Stimulated activated CD4-positive, alpha-beta T cell treated with anti-CD3 and anti-CD28 coated beads, Interleukin-1b, Interleukin-23, amount 100 ng/mL, for 1 hour (primary cell): Measurements from ENCODE around the gene PIP4K2A.
"Not testable (repeated sequence)": the region's sequence is repeated elsewhere in the genome, so short reads cannot be mapped to it uniquely, and the experiment has no call there.

Experiments used
- DNase-seq, 2 donors: peaks; one replicate each; pipeline ENCODE4 v3.0.0-alpha.2; 2020; ENCODE audit warnings: low read depth in 2 of 2

Gene PIP4K2A

DNA sequence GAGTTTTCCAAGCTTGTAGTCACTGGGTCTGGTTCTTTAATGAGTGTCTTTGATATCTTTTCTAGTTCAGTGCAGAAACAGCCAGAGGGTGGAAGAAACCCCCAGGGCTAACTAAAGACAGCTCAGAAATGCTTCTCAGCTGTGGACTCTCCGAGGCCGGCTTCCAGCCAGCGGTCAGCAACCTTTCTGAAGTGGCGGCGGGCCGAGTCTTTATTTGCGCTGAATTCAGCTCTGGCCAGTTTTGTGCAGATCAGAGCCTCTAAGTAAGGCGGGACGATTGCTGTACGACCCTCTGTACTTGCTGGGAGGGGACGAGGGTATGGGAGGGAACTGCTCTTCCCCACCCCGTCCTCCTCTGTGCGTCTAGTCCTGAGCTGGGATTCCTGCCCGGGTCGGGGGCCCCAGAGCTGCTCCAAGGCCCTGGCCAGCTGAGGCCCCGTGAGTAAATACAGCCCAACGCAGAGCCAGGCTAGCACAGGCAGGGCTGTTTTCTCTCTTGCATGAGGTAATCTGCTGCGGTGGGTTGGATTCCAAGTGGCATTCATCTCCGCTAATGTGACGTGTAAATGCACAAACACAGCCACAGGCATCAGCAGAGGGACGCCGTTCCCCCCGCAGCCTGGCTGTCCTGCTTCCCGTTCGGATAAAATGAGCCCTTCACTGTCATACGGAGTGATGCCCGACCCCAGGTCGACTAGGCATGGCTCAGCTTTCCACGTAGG, 159.8 kb downstream of the PIP4K2A start:
- no peak for DNase-seq

GRCh38 chr10:22553452-22553995, 160.9 kb downstream of the PIP4K2A start:
- DNase-seq: no peak

DNA sequence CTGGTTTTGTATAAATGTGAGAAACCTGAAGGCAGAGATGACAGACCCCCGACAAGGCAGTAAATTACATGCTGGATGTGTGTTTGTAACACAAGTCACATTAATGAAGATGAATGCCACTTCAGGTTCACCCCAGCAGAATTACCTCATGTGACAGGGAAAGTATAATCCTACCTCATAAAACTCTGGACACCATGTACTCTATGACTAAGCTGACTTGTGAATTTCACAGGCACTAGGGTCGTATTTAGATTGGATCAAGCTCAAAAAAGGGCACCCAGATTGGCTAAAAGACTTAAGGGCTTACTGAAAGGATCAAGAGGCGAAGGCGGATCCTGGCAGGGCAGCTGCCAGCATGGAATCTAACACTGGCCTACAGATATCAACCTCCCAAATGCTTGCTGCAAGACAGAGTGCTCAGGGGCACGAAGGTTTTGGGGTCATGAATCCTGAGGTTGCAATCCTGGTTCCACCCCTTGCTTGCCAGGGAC, 161.4 kb downstream of the PIP4K2A start:
- no peak for DNase-seq

GRCh38 chr10:22551681-22552365, 162.6 kb downstream of the PIP4K2A start:
- no peak for DNase-seq

DNA sequence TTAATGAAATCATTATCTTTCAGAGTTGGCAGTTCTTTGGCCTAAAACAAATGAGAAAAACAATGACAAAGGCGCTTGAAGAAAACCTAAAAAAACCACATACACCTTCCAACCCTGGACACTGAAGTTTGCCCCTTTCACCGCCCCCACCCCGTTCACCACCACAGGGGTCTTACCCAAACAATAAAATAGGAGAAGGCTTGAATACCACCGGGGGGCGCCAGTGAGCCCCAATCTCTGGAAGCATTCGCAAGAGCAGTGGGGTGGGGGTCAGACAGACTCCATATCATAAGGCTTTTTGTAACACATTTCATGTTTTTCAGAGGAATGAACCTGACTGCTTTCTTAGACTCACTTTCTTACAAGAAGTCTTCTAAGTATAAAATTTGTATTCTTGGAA, 163.6 kb downstream of the PIP4K2A start:
- DNase-seq: peak; percentile 30 to 51

DNA sequence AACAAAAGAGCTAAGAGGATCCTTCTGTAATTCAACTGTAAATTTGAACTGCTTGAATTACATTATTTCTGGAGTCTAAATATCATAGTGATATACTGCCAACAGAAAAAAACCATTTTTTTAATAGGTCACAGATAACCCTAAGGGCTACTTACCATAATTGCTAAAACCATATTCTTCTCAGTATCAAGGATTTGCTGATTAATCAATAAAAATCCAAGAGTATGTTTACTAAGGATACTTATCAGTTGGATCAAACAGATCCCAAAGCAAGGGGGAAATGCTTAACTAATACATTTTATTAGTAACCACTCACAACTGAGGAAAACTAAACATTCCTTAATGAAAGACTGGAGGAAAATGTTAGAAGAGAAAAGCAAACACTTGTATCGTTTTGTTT, 166.0 kb downstream of the PIP4K2A start:
- DNase-seq: no peak

DNA sequence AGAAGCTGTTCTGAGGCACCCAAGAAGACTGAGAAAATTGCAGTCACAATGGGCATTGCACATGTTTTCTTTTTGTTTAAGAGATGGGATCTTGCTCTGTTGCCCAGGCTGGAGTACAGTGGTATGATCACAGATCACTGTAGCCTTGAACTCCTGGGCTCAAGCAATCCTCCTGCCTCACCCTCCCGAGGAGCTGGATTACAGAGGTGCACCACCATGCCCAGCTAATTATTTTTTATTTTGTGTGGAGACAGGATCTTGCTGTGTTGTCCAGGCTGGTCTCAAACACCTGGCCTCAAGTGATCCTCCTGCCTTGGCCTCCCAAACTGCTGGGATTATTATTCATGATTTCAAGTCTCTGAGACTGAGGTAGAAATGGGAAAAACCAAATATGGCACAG, 168.7 kb downstream of the PIP4K2A start:
- DNase-seq: no peak

- no peak for DNase-seq
These were observed 169.9 kb downstream of the PIP4K2A start for GRCh38 chr10:22544325-22545068.

- no peak for DNase-seq
These were observed 171.6 kb downstream of the PIP4K2A start for GRCh38 chr10:22542773-22543172.

- DNase-seq: no peak
These were observed 172.5 kb downstream of the PIP4K2A start for GRCh38 chr10:22541900-22542299.

GRCh38 chr10:22539579-22540298, 174.6 kb downstream of the PIP4K2A start:
- DNase-seq: no peak

DNA sequence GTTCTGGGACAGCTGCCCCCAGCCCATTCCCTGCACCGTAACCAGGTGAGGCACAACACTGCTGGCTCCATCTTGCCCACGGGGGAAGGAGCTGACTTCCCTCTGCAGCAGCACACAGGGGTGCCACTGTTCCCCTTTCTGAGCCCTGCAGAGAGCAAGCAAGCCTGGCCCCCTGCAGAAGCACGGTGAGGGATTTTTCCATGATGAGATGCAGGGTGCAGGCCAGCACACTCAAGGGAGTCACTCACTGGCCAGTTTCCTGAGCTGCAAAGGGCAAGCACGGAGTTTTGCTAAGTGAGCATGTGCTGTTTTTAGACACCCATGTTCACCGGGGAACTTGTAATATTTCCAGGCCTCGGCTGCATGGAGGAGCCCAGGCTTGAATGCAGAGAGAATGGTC, 176.6 kb downstream of the PIP4K2A start:
- DNase-seq: no peak

GRCh38 chr10:22536620-22537019, 177.8 kb downstream of the PIP4K2A start:
- no peak for DNase-seq

- DNase-seq: no peak
These were observed 179.4 kb downstream of the PIP4K2A start for GRCh38 chr10:22534849-22535604.

GRCh38 chr10:22531441-22531840, 182.9 kb downstream of the PIP4K2A start:
- DNase-seq: no peak

- no peak for DNase-seq
These were observed 183.4 kb downstream of the PIP4K2A start for GRCh38 chr10:22531008-22531407.

DNA sequence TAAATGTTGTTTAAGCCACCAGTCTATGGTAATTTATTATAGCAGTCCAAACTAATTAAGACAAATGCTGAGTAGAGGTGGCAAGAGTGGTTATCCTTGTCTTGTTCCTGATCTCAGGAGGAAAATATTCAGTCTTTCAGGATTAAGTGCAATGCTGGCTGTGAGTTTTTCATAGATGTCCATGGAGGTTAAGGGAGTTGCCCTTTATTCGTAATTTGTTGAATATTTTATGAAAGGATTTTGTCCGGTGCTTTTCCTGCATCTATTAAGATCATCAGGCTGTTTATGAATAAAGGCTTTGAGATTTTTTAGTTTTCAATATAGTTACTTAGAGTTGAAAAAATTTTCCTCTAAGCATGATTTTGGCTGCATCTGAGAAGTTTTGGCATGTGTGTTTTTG, 186.9 kb downstream of the PIP4K2A start:
- no peak for DNase-seq

DNA sequence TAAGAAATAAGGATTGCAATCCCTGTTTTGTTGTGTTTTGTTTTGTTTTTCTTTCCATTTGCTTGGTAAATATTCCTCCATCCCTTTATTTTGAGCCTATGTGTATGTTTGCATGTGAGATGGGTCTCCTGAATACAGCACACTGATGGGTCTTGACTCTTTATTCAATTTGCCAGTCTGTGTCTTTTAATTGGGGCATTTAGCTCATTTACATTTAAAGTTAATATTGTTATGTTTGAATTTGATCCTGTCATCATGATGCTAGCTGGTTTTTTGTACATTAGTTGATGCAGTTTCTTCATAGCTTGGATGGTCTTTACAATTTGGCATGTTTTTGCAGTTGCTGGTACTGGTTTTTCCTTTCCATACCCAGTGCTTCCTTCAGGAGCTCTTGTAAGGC, 190.0 kb downstream of the PIP4K2A start:
- DNase-seq: not testable (repeated sequence)

DNA sequence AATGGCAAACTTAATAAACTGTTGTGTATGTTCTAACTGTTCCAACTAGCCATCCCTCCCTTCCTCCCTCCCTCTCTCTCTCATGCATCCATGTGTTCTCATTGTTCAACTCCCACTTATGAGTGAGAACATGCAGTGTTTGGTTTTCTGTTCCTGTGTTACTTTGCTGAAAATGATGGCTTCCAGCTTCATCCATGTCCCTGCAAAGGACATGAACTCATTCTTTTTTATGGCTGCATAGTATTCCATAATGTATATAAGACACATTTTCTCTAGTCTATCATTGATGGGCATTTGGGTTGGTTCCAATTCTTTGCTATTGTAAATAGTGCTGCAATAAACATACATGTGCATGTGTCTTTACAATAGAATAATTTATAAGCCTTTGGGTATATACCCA, 193.7 kb downstream of the PIP4K2A start:
- DNase-seq: not testable (repeated sequence)

- no peak for DNase-seq
These were observed 196.1 kb downstream of the PIP4K2A start for GRCh38 chr10:22518167-22518724.

GRCh38 chr10:22515009-22515408, 199.4 kb downstream of the PIP4K2A start:
- DNase-seq: no peak
